SW480 (cell line): ENCODE results near the gene PCSK1N.
"Not testable (repeated sequence)": the region's sequence is repeated elsewhere in the genome, so short reads cannot be mapped to it uniquely, and the experiment has no call there.

Source experiments
- DNase-seq: peaks from one replicate; pipeline ENCODE4 v3.0.0-alpha.2; 2016; ENCODE audit warnings: low spot score

Gene PCSK1N

DNA sequence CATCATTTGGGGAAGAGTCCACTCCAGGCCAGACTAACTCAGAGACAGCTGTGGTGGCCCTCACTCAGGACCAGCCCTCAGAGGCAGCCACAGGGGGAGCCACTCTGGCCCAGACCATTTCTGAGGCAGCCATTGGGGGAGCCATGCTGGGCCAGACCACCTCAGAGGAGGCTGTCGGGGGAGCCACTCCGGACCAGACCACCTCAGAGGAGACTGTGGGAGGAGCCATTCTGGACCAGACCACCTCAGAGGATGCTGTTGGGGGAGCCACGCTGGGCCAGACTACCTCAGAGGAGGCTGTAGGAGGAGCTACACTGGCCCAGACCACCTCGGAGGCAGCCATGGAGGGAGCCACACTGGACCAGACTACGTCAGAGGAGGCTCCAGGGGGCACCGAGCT is 12.4 kb downstream of the PCSK1N start:
- no peak for DNase-seq

DNA sequence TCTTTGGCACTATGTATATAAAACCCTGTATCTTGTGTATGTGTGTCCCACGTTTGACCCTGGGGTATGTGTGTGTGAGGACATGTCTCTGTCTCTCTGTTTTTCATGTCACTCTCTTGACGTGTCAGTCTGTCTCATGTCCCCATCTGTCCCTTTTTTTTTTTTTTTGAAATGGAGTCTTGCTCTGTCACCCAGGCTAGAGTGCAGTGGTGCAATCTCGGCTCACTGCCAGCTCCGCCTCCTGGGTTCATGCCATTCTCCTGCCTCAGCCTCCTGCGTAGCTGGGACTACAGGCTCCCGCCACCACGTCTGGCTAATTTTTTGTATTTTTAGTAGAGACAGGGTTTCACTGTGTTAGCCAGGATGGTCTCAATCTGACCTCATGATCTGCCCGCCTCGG is 16.0 kb downstream of the PCSK1N start:
- not testable (repeated sequence) for DNase-seq

DNA sequence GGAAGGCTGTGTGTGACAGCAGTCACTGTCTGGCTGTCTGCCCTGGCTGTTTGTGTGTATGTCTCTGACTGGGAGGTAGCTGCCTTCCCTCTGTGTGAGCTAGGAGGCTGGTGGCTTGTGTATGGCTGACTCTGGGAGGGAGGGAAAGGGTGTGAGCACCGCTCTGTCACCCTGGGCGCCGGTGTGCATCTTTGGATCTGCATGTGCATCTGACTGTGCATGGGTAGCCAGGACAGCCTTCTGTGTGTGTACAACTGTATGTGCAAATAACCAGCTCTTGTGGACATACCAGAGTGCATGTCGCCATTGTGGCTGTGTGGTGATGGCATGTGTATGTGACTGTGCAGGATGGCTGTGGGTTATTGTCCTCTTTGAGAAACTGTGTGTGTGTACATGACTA is 16.5 kb downstream of the PCSK1N start:
- no peak for DNase-seq

DNA sequence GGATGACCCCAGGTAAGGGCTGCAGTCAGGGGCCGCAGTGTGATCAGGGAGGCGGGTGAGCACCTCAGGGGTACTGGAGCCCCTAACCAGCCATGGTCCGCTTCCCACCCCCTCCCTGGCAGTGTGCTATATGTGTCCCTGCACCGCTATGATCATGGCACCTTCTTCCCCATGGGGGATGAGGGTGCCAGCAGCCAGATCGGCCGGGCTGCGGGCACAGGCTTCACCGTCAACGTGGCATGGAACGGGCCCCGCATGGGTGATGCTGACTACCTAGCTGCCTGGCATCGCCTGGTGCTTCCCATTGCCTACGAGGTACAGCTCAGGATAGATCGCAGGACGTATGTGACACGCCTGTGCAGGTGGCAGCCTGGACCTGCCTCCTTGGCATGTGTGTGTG is 17.3 kb downstream of the PCSK1N start:
- DNase-seq, result no peak

DNA sequence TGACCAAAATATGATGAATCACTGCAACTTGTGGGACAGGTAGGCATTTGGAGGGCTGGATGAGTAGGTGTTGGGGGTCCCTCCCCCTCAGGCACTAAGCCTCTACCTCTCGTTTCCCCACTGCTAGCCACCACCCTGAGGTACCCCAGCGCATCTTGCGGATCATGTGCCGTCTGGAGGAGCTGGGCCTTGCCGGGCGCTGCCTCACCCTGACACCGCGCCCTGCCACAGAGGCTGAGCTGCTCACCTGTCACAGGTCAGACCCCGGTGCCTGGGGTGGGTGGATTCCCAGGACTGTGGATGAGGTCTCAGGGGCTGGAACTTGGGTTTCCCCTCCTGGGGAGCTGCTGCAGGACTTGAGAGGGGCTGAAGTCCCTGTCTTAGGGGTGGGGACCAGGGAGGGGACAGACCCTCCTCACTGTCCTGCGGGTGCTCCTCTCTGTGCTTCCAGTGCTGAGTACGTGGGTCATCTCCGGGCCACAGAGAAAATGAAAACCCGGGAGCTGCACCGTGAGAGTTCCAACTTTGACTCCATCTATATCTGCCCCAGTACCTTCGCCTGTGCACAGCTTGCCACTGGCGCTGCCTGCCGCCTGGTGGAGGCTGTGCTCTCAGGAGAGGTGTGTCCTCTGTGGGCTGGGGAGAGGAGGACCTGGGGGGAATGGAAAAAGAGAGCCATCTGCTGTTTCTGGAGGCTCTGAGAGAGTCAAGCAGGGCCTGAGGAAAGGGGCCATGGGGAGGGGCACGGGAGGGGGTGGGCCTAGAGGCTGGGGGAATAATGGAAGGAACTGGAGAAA is 19.2 kb downstream of the PCSK1N start:
- DNase-seq, result no peak

DNA sequence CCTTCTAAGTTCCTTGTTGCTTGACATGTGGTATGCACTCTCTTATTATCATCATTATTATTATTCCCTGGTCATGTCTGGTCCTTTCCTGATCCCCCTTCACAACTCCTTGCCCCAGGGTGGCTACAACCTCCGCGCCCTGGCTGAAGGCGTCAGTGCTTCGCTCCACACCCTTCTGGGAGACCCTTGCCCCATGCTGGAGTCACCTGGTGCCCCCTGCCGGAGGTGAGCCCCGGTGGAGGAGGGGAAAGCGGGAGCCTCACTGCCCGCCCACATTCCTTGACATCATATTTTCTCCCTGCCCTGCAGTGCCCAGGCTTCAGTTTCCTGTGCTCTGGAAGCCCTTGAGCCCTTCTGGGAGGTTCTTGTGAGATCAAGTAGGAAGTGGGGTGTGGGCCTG is 20.1 kb downstream of the PCSK1N start:
- no peak for DNase-seq

DNA sequence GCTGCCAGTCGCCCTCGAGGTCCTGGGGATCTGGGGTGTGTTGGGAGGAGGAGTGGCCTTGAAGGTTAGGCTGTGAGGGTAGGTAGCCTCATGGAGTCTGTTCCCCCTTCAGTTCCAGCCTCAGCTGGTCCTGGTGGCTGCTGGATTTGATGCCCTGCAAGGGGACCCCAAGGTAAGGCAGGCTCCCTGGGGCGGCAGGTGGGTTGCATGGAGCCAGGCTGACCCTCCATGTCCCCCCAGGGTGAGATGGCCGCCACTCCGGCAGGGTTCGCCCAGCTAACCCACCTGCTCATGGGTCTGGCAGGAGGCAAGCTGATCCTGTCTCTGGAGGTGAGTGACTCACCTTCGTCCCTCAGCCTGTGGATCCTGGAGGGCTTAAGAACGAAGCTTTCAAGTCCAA is 20.7 kb downstream of the PCSK1N start:
- DNase-seq, result no peak

DNA sequence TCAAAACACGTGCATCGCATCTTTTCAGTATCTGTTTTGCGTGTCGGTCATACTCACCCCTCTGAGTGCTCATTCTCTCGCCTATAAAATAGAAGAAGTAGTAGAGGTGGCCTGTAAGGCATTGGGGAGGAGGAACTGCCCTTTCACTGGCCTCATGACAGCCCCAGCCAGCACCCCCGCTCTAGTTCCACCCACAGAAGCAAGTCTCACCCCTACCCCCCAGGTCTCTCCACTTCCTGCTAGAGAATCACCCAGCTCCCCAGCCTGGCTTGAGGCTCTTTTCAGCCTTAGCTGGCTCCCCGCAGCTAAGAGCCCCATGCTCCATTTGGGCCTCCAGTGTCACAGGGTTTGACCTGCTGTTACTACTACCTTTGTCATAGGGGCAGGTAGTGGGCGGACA is 21.8 kb downstream of the PCSK1N start:
- no peak for DNase-seq

DNA sequence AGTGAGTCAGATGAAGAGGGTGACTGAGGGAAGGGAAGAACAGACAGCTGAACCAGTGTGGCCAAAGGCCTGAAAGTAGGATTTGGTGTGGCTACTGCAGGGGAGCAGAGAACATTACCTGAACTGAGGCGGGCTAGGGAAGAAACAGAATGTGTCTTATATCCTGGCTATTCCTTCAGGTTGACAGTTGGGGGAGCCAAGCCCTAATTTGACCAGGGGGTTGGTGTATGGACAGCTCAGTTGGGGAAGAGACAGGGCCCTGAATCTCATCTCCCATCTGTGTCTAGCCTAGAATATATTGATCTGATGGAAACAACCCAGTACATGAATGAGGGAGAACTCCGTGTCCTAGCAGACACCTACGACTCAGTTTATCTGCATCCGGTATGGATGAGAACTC is 29.3 kb downstream of the PCSK1N start:
- DNase-seq, result peak; percentile 14

DNA sequence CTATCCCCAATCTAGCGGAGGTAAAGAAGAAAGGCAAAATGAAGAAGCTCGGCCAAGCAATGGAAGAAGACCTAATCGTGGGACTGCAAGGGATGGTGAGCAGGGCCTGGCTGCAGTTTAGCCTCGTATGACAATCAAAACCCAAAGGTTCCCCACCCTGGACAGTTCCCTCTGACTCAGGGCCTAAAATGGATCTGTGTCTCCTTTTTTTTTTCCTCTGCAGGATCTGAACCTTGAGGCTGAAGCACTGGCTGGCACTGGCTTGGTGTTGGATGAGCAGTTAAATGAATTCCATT is 32.6 kb downstream of the PCSK1N start:
- no peak for DNase-seq

DNA sequence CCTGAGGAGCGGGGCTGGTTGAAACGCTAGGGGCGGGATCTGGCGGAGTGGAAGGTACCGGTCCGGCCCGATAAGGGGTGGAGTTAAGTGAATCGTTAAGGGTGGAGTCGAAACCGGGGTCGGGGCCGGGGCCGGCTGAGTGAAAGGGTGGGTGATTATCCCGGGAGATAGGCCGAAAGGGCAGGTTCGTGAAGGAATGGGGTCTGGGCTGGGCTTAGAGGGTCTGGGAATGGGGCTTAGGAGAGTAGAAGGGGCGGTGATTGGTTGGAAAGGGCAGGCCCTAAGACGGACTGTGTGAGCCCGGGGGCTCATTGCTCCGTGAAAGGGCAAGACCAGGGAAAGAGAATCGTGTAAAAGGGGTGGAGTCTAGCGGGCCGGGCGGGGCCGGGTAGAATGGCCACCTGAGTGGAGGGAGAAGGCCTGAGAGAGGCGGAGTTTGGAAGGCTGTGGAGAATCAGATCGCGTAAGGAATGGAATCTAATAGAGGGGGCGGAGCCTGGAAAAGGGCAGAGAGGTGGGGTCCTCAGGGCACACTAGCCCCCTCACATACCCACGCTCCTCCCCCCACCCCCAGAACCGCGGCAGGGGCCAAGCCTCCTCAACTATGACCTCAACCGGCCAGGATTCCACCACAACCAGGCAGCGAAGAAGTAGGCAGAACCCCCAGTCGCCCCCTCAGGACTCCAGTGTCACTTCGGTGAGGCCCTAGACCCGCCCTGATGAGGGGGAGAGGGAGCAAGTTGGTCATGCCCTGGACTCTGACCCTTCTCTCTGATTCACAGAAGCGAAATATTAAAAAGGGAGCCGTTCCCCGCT is 33.1 kb downstream of the PCSK1N start:
- peak; percentile 87 for DNase-seq

DNA sequence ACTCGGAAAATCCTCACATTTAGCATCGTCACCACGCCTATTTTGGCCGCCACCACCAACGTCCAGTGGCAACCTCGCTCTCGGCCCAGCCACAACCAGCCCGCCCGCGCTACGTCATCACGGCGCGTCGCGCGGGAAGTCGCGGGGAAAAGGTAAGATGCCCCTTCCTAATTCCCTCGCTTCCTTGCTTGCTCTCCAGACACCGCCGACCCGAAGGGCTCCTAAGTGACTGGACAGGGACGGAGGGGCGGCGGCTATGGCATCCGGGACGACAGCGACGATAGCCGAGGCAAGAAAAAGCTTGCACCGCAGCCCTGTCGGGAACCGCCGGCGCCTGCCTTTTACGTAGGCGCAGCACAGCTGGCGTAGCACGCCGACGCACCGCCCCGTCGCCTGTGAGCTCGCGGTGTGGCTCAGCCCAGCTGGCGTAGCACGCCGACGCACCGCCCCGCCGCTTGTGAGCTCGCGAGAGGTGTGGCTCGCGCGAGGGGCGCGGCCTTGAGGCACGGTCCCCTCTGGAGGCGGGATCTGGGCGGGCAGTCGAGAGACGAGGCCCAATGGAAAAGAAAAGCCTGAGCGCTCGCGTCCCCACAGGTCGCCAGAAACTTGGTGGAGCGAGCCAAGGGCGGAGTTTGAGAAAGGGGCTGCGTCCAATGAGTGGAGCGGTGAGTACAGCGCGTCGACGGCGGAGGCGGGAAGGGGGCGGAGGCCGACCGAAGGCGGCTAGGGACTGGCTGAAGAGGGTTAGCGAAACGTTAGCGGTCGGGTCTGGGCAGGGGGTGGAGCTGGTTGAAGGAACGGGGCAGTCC is 33.9 kb downstream of the PCSK1N start, which contains the start of gene HDAC6:
HDAC6 (plus strand) TSS at position 788 of the 809 bp plus-strand sequence. CDS start 626 bp downstream, outside the sequence.
- peak; percentile 97 for DNase-seq

DNA sequence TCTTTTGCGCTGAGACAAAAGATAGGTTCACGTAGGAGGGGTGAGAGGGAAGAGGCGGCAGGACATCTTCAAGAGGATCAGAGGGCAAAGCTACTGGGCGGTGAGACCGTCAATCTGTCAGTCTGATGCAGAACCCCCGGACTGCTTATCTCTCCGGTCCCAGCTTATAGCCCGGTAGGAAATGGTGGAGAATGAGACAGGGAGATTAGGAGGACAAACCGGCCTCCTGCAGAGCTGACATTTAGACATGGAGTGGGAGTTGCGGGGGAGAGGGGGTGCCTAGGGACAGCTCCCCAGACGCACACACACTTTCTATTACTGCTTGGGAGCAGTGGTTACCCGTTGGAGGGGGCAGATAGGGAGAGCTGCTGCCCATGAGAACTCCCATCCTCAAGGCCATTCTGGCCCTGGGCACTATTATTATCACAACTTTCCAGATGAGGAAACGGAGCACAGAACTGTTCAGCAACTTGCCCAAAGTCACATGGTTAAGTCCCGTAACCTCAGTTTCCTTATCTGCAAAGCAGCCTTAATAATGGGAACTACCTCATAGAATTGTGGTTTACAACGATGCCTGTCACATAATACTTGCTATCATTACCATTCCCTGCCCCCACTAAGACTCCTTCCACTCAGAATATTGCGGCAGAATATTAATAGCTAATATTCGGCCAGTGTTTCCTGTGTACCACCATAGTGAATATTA is 34.7 kb downstream of the PCSK1N start:
- no peak for DNase-seq

DNA sequence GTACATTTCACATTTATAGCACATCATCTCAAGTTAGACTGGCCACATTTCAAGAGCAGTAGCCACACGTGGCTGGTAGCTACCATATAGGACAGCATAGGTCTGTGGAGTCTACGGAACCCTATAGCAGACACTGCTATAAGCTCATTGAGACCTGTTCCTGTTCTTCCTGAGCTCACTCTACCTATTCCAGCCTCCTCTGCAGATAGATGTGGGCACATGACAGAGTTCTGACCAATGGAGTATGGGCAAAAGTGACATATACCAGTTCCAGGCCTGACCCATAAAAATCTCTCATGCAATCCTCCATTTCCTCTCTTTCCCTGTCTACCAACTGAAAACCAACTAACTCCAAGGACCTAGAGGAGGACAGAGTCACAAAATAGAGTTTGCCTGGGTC is 37.1 kb downstream of the PCSK1N start:
- no peak for DNase-seq

DNA sequence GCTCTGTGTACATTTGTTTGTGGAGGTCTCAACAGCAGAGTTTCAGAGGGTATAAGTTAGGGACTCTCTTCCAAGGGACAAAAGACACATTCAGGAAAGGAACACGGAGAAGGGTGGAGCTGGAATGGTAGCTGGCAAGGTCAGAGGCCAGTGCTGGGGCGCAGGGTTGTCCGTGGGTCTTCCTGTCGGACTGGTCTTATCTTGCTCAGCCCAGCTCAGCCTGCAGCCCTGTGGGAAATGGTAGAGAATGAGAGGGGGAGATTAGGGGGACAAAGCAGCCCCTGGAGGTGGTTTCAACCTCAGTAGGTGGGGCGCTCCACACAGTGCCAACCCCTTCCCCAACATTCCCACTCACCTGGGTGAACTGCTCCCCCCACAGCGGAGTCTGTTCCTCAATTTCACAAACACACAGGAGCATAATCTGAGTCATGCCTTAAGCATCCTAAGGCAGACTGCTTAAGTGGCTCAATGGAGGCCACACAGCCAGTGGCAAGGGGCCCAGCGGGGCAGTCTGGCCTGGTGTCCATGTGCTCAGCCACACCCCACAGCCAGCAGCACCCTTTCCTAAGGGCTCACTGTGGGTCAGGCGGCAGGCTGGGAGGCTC is 40.4 kb downstream of the PCSK1N start:
- peak; percentile 21 for DNase-seq

DNA sequence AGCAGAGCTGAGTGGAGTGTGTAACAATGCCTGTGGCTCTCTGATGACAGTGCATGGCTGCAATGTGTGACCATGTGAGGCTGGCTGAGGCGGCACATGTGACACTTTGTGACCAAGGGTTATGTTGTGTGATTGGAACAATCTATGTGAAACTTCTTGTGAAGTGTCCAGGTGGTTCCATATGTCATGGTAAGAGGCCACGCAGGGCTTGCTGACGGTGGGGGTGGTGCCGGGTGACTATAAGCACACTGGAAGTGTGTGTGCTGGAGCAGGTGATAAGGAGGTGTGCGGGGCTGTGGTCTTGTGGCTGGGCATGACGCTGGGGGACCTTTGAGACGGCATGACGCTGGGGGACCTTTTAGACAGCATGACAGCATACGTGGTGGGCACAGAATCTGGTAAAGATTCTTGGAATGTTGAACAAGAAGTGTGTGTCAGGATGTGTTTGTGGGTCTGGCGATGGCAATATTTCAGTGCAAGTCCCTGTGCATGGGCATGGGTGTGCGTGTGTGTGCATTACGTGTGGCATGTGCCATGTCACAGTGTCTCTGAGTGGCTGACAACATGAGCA is 41.0 kb downstream of the PCSK1N start:
- no peak for DNase-seq

DNA sequence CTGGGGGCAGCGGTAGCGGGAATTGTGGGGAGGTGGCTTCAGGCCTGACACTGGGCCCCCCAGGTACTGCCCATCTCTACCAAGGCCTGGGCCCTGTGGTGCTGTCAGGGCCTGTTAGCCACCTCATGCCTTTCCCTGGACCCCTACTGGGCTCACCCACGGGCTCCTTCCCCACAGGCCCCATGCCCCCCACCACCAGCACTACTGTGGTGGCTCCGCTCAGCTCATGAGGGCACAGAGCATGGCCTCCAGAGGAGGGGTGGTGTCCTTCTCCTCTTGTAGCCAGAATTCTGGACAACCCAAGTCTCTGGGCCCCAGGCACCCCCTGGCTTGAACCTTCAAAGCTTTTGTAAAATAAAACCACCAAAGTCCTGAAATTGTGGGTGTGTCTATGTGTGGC is 41.5 kb downstream of the PCSK1N start:
- no peak for DNase-seq

DNA sequence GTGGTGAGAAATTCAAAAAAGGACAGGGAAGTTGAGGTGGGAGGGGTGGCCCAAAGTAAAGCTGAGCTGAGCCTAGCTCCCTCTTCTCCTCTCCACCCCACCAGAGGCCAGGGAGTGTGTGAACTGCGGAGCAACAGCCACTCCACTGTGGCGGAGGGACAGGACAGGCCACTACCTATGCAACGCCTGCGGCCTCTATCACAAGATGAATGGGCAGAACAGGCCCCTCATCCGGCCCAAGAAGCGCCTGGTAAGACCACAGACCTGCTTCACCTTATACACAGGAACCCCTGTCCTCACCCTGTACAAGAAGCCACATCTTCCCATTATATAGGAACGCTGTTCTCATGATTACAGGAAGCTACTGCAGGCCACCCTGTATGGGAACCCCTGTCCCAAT is 43.2 kb downstream of the PCSK1N start:
- DNase-seq, result no peak

DNA sequence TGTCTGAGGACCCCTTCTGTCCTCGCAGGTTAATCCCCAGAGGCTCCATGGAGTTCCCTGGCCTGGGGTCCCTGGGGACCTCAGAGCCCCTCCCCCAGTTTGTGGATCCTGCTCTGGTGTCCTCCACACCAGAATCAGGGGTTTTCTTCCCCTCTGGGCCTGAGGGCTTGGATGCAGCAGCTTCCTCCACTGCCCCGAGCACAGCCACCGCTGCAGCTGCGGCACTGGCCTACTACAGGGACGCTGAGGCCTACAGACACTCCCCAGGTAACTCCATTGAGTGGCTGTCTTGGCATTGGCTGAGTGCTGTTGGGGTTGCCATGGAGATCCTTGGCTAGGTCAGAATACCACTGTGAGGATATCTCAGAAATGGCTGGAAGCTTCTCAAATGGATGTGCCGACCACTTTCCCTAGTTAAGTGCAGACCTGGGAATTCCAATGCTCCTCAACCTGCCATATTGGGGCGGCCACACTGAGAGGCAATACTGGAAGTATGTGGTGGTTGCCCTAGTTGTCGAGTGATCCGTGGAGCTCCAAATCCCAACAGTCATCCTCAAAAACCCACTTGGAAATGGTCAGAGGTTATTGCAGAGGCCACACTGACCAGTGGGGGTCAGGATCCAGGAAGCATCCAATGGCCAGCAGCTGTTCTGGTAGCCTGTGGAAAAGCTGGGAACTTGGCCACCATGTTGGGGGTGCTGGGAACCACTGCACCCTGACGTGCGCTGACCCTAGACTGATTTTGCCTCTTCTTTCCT is 44.2 kb downstream of the PCSK1N start:
- DNase-seq, result no peak

DNA sequence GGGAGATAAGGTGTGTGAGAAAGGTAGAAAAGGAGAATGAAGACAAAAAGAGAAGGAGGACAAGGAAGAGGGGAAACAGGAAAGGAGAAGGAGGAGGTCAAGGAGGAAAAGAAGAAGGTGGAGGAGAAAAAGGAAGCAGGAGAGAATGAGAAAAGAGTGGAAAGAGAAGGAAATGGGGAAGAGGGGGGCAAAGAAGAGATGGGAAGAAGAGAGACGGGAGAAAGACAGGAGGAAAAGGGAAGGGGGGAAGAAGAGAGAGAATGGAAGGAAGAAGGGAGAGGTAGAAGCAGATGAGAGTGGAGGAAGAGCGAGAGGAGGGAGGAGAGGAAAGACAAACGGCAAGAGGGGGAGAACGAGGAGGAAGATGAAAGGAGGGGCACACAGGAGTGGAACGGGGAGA is 44.9 kb downstream of the PCSK1N start:
- DNase-seq, result no peak
